WTC11 (cell line): ENCODE results near the gene ETV3. TPM values are rescaled to one million over a fixed set of nuclear protein-coding genes. Genes with fewer than 3 reads are reported as not detected.

Source experiments
- ATAC-seq: fragments of 200-7000 bp; cut with Tn5 transposase; 2 replicates; pipeline ENCODE4 v1.10.0; 2021; ENCODE audit warnings: mild to moderate bottlenecking, moderate library complexity
- CTCF ChIA-PET: fragments of 300-600 bp; sonication (Branson Sonifier 250); formaldehyde crosslinking; loops from one replicate; lab custom pipeline; 2021; ENCODE audit warnings: antibody characterized with exemption; lab: Charles Lee
- POLR2A ChIA-PET: fragments of 350-600 bp; sonication (Branson Sonifier 250); formaldehyde crosslinking; loops from one replicate; lab custom pipeline; 2021; ENCODE audit warnings: antibody characterized with exemption; lab: Charles Lee
- DNase-seq: peaks from one replicate; pipeline ENCODE4 v3.0.0; 2021; ENCODE audit warnings: low spot score
- H3K27ac Mint-ChIP-seq: 2 replicates; pipeline ENCODE4 v1.8.0; 2021; ENCODE audit warnings: mixed read lengths
- H3K27me3 Mint-ChIP-seq: 2 replicates; pipeline ENCODE4 v1.8.0; 2021; ENCODE audit warnings: low read depth, mild to moderate bottlenecking, moderate library complexity, mixed read lengths
- H3K36me3 Mint-ChIP-seq: 2 replicates; pipeline ENCODE4 v1.8.0; 2021; ENCODE audit warnings: mixed read lengths
- H3K4me1 Mint-ChIP-seq: 2 replicates; pipeline ENCODE4 v1.8.0; 2022; ENCODE audit warnings: mixed read lengths
- H3K4me3 Mint-ChIP-seq: 2 replicates; pipeline ENCODE4 v1.8.0; 2021; ENCODE audit warnings: mild to moderate bottlenecking, moderate library complexity, mixed read lengths
- H3K9me3 Mint-ChIP-seq: 2 replicates; pipeline ENCODE4 v1.8.0; 2021; ENCODE audit warnings: mixed read lengths
- AFF4 ChIP-seq: sonication (generic); formaldehyde crosslinking; IDR thresholded peaks from 2 replicates; pipeline ENCODE4 v1.8.1; 2023; ENCODE audit warnings: mild to moderate bottlenecking, missing genetic modification reagents, borderline replicate concordance
- AR ChIP-seq: fragments of 250-450 bp; sonication (Bioruptor Pico); IDR thresholded peaks from 2 replicates; pipeline ENCODE4 v1.9.0; 2021; ENCODE audit warnings: mild to moderate bottlenecking
- CREM ChIP-seq: sonication (generic); formaldehyde crosslinking; IDR thresholded peaks from 2 replicates; pipeline ENCODE4 v1.8.1; 2022; ENCODE audit warnings: mild to moderate bottlenecking, missing genetic modification reagents, moderate library complexity
- E2F5 ChIP-seq: sonication (generic); formaldehyde crosslinking; IDR thresholded peaks from 2 replicates; pipeline ENCODE4 v1.8.1; 2022; ENCODE audit warnings: mild to moderate bottlenecking, moderate library complexity, missing genetic modification reagents
- FOXP1 ChIP-seq: sonication (generic); formaldehyde crosslinking; IDR thresholded peaks from 2 replicates; pipeline ENCODE4 v1.8.0; 2022; ENCODE audit warnings: missing genetic modification reagents, mild to moderate bottlenecking, moderate library complexity, borderline replicate concordance
- HMGXB4 ChIP-seq: sonication (generic); formaldehyde crosslinking; IDR thresholded peaks from 2 replicates; pipeline ENCODE4 v1.8.1; 2023; ENCODE audit warnings: mild to moderate bottlenecking, moderate library complexity, missing genetic modification reagents
- IRF2 ChIP-seq: sonication (generic); formaldehyde crosslinking; IDR thresholded peaks from 2 replicates; pipeline ENCODE4 v1.8.0; 2022; ENCODE audit warnings: low read depth, missing genetic modification reagents, borderline replicate concordance
- JAZF1 ChIP-seq: fragments of 250-450 bp; sonication (Bioruptor Pico); IDR thresholded peaks from 2 replicates; pipeline ENCODE4 v1.9.0; 2021; ENCODE audit warnings: moderate library complexity, mild to moderate bottlenecking, inconsistent platforms
- KAT7 ChIP-seq: sonication (generic); formaldehyde crosslinking; IDR thresholded peaks from 2 replicates; pipeline ENCODE4 v1.8.1; 2023; ENCODE audit warnings: missing genetic modification reagents, mild to moderate bottlenecking, borderline replicate concordance
- NFE2L1 ChIP-seq: sonication (generic); formaldehyde crosslinking; IDR thresholded peaks from 2 replicates; pipeline ENCODE4 v1.8.1; 2023; ENCODE audit warnings: missing genetic modification reagents
- NFYB ChIP-seq: sonication (generic); formaldehyde crosslinking; conservative IDR thresholded peaks from 2 replicates; pipeline ENCODE4 v1.8.0; 2022; ENCODE audit warnings: low read depth, missing genetic modification reagents
- OVOL2 ChIP-seq: fragments of 250-450 bp; sonication (Bioruptor Pico); IDR thresholded peaks from 2 replicates; pipeline ENCODE4 v1.9.0; 2021; ENCODE audit warnings: mild to moderate bottlenecking, borderline replicate concordance
- TCF7 ChIP-seq: sonication (generic); formaldehyde crosslinking; IDR thresholded peaks from 2 replicates; pipeline ENCODE4 v1.8.0; 2022; ENCODE audit warnings: mild to moderate bottlenecking, low read depth, missing genetic modification reagents, moderate library complexity
- TEAD1 ChIP-seq: sonication (generic); formaldehyde crosslinking; IDR thresholded peaks from 2 replicates; pipeline ENCODE4 v1.8.0; 2022; ENCODE audit warnings: mild to moderate bottlenecking, missing genetic modification reagents
- ZBTB43 ChIP-seq: sonication (generic); formaldehyde crosslinking; IDR thresholded peaks from 2 replicates; pipeline ENCODE4 v1.8.1; 2023; ENCODE audit warnings: mild to moderate bottlenecking, missing genetic modification reagents
- ZMAT4 ChIP-seq: fragments of 250-450 bp; sonication (Bioruptor Pico); IDR thresholded peaks from 2 replicates; pipeline ENCODE4 v1.9.0; 2021; ENCODE audit warnings: mild to moderate bottlenecking
- ZNF121 ChIP-seq: sonication (generic); formaldehyde crosslinking; IDR thresholded peaks from 2 replicates; pipeline ENCODE4 v1.8.0; 2023; ENCODE audit warnings: missing genetic modification reagents
- ZNF281 ChIP-seq: sonication (generic); formaldehyde crosslinking; IDR thresholded peaks from 2 replicates; pipeline ENCODE4 v1.8.0; 2023; ENCODE audit warnings: mild to moderate bottlenecking, missing genetic modification reagents
- ZNF317 ChIP-seq: sonication (generic); formaldehyde crosslinking; IDR thresholded peaks from 2 replicates; pipeline ENCODE4 v1.8.1; 2023; ENCODE audit warnings: low read depth, mild to moderate bottlenecking, moderate library complexity, missing genetic modification reagents, borderline replicate concordance
- ZNF396 ChIP-seq: fragments of 250-450 bp; sonication (Bioruptor Pico); IDR thresholded peaks from 2 replicates; pipeline ENCODE4 v1.8.0; 2021; ENCODE audit warnings: mild to moderate bottlenecking, moderate library complexity, borderline replicate concordance
- total RNA-seq: library from RNA; stranded (reverse); gene quantifications from 3 replicates; pipeline ENCODE4 v1.2.3, GENCODE V29; 2021

ETV3 gene
- total RNA-seq, 1 experiment from 2014 or later = 26.0 TPM

- no peak for TF ChIP-seq E2F5
- TF ChIP-seq FOXP1 (CRISPR knock-in tag) = no peak
- no peak for TF ChIP-seq ZNF121 (CRISPR knock-in tag)
- TF ChIP-seq NFE2L1 (CRISPR knock-in tag) = no peak
- TF ChIP-seq HMGXB4 = no peak
- no peak for TF ChIP-seq KAT7
- no peak for TF ChIP-seq AFF4
- TF ChIP-seq ZNF281 (CRISPR knock-in tag) = no peak
- TF ChIP-seq NFYB (CRISPR knock-in tag) = no peak
- no peak for TF ChIP-seq AR (CRISPR knock-in tag)
- no peak for TF ChIP-seq IRF2
- no peak for TF ChIP-seq CREM
- TF ChIP-seq TEAD1 (CRISPR knock-in tag) = no peak
- TF ChIP-seq OVOL2 (CRISPR knock-in tag) = no peak
Measured at GRCh38 chr1:157155658-157156057, 17.5 kb upstream of the ETV3 start (continued).

- Mint-ChIP-seq H3K27ac (no peak overlapping the region), H3K9me3 (no peaks in the 10 kb centered on the region), H3K27me3 (peaks cover 6% of the 10 kb centered on the region; the same call in 1 of the 2 replicates), H3K36me3 (no peaks in the 10 kb centered on the region), H3K4me3 (no peak overlapping the region), H3K4me1 (peaks cover 51% of the 10 kb centered on the region)
- DNase-seq = no peak
- ChIA-PET CTCF (interaction anchor here (0.6 to 7.8 kb wide), 26 partner anchors 8 to 689 kb away, joined by 3 to 304 read pairs (median 6); partner anchors contain the start of genes ETV3 and ETV3L), POLR2A (interaction anchor here (1.1 to 1.2 kb wide), 2 partner anchors 17 to 47 kb away, joined by 3 to 6 read pairs; partner anchors contain the start of gene ETV3)
- ATAC-seq = no peak
- no peak for TF ChIP-seq E2F5
- TF ChIP-seq ZNF317 (CRISPR knock-in tag) = no peak
- TF ChIP-seq ZNF396 (CRISPR knock-in tag) = no peak
- no peak for TF ChIP-seq TCF7 (CRISPR knock-in tag)
- TF ChIP-seq ZBTB43 (CRISPR knock-in tag) = no peak
- TF ChIP-seq ZMAT4 = no peak
- TF ChIP-seq JAZF1 (CRISPR knock-in tag) = no peak
Measured at GRCh38 chr1:157154940-157155514, 16.8 kb upstream of the ETV3 start.
